PC-3 (cell line): ENCODE results near the gene CFAP99. TPM values are rescaled to one million over a fixed set of nuclear protein-coding genes. Genes with fewer than 3 reads are reported as not detected.

Experiments used
- ATAC-seq: fragments of 200-7000 bp; cut with Tn5 transposase; 2 replicates; pipeline ENCODE4 v1.9.1; 2020; ENCODE audit warnings: mild to moderate bottlenecking, moderate library complexity
- BruUV-seq: library from RNA; stranded (reverse); fragments of 400-500 nt; replicated peaks from 2 replicates; lab custom pipeline; 2021; lab: Mats Ljungman, UMichigan
- CTCF ChIA-PET: fragments of 300-600 bp; sonication (Branson Sonifier 250); formaldehyde crosslinking; loops from one replicate; lab custom pipeline; 2022; ENCODE audit warnings: antibody characterized with exemption; lab: Charles Lee
- POLR2A ChIA-PET: fragments of 300-600 bp; sonication (Branson Sonifier 250); formaldehyde crosslinking; loops from one replicate; lab custom pipeline; 2022; ENCODE audit warnings: antibody characterized with exemption; ENCODE audit not compliant: unreplicated experiment; lab: Charles Lee
- DNase-seq: peaks from one replicate; pipeline ENCODE4 v3.0.0-alpha.2; 2015
- H2AFZ ChIP-seq: fragments of 300-600 bp; sonication (generic); 2 replicates; pipeline ENCODE4 v1.6.0; 2016; ENCODE audit warnings: antibody characterized with exemption, low read length
- H3F3A ChIP-seq: fragments of 300-600 bp; sonication (generic); one replicate; pipeline ENCODE4 v1.6.0; 2017; ENCODE audit warnings: antibody characterized with exemption, low read length, control low read depth, mild to moderate bottlenecking; ENCODE audit not compliant: unreplicated experiment
- H3K27ac ChIP-seq: fragments of 300-600 bp; sonication (generic); 2 replicates; pipeline ENCODE4 v1.5.1; 2016; ENCODE audit warnings: mild to moderate bottlenecking, low read length
- H3K27me3 ChIP-seq: fragments of 300-600 bp; sonication (generic); 2 replicates; pipeline ENCODE4 v1.6.1; 2016; ENCODE audit warnings: low read length, mixed read lengths
- H3K36me3 ChIP-seq: fragments of 300-600 bp; sonication (generic); 2 replicates; pipeline ENCODE4 v1.6.1; 2016; ENCODE audit warnings: low read depth, mixed run types, low read length, mixed read lengths
- H3K4me1 ChIP-seq: fragments of 300-600 bp; sonication (generic); 2 replicates; pipeline ENCODE4 v1.5.1; 2016; ENCODE audit warnings: low read length; ENCODE audit not compliant: insufficient read depth
- H3K4me2 ChIP-seq: fragments of 300-600 bp; sonication (generic); 2 replicates; pipeline ENCODE4 v1.6.0; 2016; ENCODE audit warnings: low read length
- H3K4me3 ChIP-seq: fragments of 300-600 bp; sonication (generic); 2 replicates; pipeline ENCODE4 v1.5.1; 2016; ENCODE audit warnings: mild to moderate bottlenecking, low read length, mixed read lengths
- H3K79me2 ChIP-seq: fragments of 300-600 bp; sonication (generic); 2 replicates; pipeline ENCODE4 v1.6.1; 2017; ENCODE audit warnings: low read length, mixed read lengths
- H3K9ac ChIP-seq: fragments of 300-600 bp; sonication (generic); 2 replicates; pipeline ENCODE4 v1.6.0; 2016; ENCODE audit warnings: mild to moderate bottlenecking, low read length
- H3K9me2 ChIP-seq: fragments of 300-600 bp; sonication (generic); replicated peaks from 2 replicates; pipeline ENCODE4 v1.6.1; 2016; ENCODE audit warnings: mixed run types, low read length, mixed read lengths
- H3K9me3 ChIP-seq: fragments of 300-600 bp; sonication (generic); 2 replicates; pipeline ENCODE4 v1.6.1; 2016; ENCODE audit warnings: low read length, mixed read lengths
- H4K20me1 ChIP-seq: fragments of 300-600 bp; sonication (generic); 2 replicates; pipeline ENCODE4 v1.6.1; 2016; ENCODE audit warnings: low read length, mixed read lengths
- EZH2 ChIP-seq: fragments of 300-600 bp; sonication (generic); IDR thresholded peaks from one replicate; pipeline ENCODE4 v1.6.1; 2017; ENCODE audit warnings: antibody characterized with exemption, mild to moderate bottlenecking, low read length; ENCODE audit not compliant: unreplicated experiment
- EZH2phosphoT487 ChIP-seq: fragments of 300-600 bp; sonication (generic); IDR thresholded peaks from 2 replicates; pipeline ENCODE4 v1.6.1; 2018; ENCODE audit warnings: mild to moderate bottlenecking, antibody characterized with exemption, low read length, borderline replicate concordance
- intact Hi-C: fragments of 100-400 bp; cut with micrococcal nuclease; formaldehyde crosslinking; loops from 2 replicates; pipeline ENCODE4 v1.9.0; 2023
- total RNA-seq: library from RNA; depleted of rRNA; stranded (reverse); fragments of >200 nt; gene quantifications from 2 replicates; pipeline ENCODE4 v1.2.3, GENCODE V29; 2014
- TF ChIP-seq, protein P1 (sequence below): fragments of 300-600 bp; sonication (generic); conservative IDR thresholded peaks from 2 replicates; pipeline ENCODE4 v1.5.1; 2017; ENCODE audit warnings: antibody characterized with exemption, low read depth, mild to moderate bottlenecking, low read length

CFAP99 gene
- total RNA-seq, 1 experiment from 2014 or later: not detected

DNA sequence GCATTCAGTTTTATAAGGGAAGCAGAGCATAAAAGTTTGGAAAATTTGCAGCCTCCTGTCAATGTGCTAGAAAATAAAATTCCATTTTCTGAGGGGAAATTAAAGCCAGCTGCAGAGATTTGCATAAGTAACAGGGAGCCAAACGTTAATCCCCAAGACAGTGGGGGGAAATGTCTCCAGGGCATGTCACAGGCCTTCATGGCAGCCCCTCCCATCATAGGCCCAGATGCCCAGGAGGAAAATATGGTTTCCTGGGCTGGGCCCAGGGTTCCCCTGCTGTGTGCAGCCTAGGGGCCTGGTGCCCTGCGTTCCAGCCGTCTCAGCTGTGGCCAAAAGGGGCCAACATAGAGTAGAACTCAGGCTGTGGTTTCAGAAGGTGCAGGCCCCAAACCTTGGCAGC lies 59.5 kb downstream of the CFAP99 start:
- no peak for TF ChIP-seq EZH2
- no peak for TF ChIP-seq EZH2phosphoT487
- TF ChIP-seq, protein P1, sequence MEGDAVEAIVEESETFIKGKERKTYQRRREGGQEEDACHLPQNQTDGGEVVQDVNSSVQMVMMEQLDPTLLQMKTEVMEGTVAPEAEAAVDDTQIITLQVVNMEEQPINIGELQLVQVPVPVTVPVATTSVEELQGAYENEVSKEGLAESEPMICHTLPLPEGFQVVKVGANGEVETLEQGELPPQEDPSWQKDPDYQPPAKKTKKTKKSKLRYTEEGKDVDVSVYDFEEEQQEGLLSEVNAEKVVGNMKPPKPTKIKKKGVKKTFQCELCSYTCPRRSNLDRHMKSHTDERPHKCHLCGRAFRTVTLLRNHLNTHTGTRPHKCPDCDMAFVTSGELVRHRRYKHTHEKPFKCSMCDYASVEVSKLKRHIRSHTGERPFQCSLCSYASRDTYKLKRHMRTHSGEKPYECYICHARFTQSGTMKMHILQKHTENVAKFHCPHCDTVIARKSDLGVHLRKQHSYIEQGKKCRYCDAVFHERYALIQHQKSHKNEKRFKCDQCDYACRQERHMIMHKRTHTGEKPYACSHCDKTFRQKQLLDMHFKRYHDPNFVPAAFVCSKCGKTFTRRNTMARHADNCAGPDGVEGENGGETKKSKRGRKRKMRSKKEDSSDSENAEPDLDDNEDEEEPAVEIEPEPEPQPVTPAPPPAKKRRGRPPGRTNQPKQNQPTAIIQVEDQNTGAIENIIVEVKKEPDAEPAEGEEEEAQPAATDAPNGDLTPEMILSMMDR: no peak
- Histone ChIP-seq H3K9me3 (no peaks in the 10 kb centered on the region), H3K4me2 (no peak overlapping the region), H2AFZ (no peak overlapping the region), H3K9ac (no peak overlapping the region), H3K79me2 (peaks cover 100% of the 10 kb centered on the region), H3K4me3 (no peak overlapping the region), H4K20me1 (peaks cover 34% of the 10 kb centered on the region), H3K27ac (no peak overlapping the region), H3K4me1 (no peaks in the 10 kb centered on the region), H3K27me3 (no peaks in the 10 kb centered on the region), H3K9me2 (no peaks in the 10 kb centered on the region), H3F3A (no peaks in the 10 kb centered on the region), H3K36me3 (peaks cover under 1% of the 10 kb centered on the region; the same call in 1 of the 2 replicates)
- DNase-seq (no peak), ATAC-seq (no peak)
- POLR2A ChIA-PET: no interaction called here
- intact Hi-C loops: no loop called here
- BruUV-seq: no TSS peak
- CTCF ChIA-PET: no interaction called here

DNA sequence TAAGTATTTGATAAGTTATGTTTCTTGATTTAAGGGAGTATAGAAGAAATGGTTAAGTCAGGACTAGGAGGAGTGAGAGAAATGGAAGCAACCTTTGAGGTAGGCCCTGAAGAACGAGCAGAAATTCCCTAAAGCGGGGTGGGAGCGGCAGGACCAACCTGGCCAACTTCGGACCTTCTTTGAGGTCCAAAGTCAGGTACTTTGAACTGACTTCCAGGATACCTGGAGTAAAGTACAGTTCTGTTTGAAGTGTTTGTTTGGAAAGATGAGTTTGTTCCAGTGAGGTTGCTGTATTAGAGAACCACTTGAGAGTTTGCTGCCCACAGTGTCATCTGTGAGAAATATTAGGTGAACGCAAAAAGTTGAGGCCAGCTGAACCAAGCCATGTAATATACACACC lies 61.9 kb downstream of the CFAP99 start:
- H3K79me2 ChIP-seq: peaks cover 96% of the 10 kb centered on the region
- H3K4me1 ChIP-seq: no peaks in the 10 kb centered on the region
- no peak overlapping the region for H2AFZ ChIP-seq
- H4K20me1 ChIP-seq: peaks cover 51% of the 10 kb centered on the region
- H3K9me2 ChIP-seq: no peaks in the 10 kb centered on the region
- H3K9me3 ChIP-seq: no peaks in the 10 kb centered on the region
- ChIA-PET CTCF (no interaction called here), POLR2A (no interaction called here)
- TF ChIP-seq, protein P1: no peak
- TF ChIP-seq EZH2: no peak
- no peak for TF ChIP-seq EZH2phosphoT487
- no peak overlapping the region for H3K27ac ChIP-seq
- H3K4me3 ChIP-seq: no peak overlapping the region
- H3K27me3 ChIP-seq: no peaks in the 10 kb centered on the region
- no TSS peak for BruUV-seq
- H3K36me3 ChIP-seq: no peaks in the 10 kb centered on the region
- ATAC-seq: no peak
- intact Hi-C loops: no loop called here
- no peak overlapping the region for H3K4me2 ChIP-seq
- H3F3A ChIP-seq: no peaks in the 10 kb centered on the region
- no peak overlapping the region for H3K9ac ChIP-seq
- DNase-seq: no peak

DNA sequence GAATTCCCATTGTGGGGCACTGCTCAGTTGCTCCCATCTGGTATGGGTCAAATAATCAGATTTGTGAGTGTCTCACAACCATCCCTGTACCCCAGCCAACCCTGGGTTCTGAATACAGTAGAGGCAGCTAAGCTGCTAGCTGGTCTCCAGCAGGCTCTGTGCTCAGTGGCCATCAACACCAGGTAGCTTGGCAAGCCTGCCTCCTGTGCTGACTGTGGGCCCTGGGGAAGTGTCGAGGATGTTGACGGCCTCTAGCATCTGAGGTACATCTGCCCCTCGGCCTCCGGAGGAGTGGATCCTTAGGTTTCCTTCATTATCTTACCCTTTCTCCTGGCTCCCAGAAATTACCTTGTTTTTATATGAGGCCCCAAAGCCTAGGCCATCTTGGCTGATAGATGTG lies 63.4 kb downstream of the CFAP99 start:
- TF ChIP-seq, protein P1: no peak
- TF ChIP-seq EZH2 (no peak), EZH2phosphoT487 (no peak)
- Histone ChIP-seq H3K4me3 (no peak overlapping the region), H3K9me3 (no peaks in the 10 kb centered on the region), H3K4me1 (no peaks in the 10 kb centered on the region), H4K20me1 (peaks cover 65% of the 10 kb centered on the region), H3K36me3 (no peaks in the 10 kb centered on the region), H3K9me2 (no peaks in the 10 kb centered on the region), H3K27me3 (no peaks in the 10 kb centered on the region), H3K4me2 (no peak overlapping the region), H3K9ac (no peak overlapping the region), H2AFZ (no peak overlapping the region), H3K27ac (no peak overlapping the region), H3F3A (no peaks in the 10 kb centered on the region), H3K79me2 (peaks cover 96% of the 10 kb centered on the region)
- BruUV-seq: no TSS peak
- DNase-seq (no peak), ATAC-seq (no peak)
- POLR2A ChIA-PET: no interaction called here
- CTCF ChIA-PET: no interaction called here
- intact Hi-C loops: no loop called here
